ENCODE results near the gene TAL1.

TAL1 gene

DNA sequence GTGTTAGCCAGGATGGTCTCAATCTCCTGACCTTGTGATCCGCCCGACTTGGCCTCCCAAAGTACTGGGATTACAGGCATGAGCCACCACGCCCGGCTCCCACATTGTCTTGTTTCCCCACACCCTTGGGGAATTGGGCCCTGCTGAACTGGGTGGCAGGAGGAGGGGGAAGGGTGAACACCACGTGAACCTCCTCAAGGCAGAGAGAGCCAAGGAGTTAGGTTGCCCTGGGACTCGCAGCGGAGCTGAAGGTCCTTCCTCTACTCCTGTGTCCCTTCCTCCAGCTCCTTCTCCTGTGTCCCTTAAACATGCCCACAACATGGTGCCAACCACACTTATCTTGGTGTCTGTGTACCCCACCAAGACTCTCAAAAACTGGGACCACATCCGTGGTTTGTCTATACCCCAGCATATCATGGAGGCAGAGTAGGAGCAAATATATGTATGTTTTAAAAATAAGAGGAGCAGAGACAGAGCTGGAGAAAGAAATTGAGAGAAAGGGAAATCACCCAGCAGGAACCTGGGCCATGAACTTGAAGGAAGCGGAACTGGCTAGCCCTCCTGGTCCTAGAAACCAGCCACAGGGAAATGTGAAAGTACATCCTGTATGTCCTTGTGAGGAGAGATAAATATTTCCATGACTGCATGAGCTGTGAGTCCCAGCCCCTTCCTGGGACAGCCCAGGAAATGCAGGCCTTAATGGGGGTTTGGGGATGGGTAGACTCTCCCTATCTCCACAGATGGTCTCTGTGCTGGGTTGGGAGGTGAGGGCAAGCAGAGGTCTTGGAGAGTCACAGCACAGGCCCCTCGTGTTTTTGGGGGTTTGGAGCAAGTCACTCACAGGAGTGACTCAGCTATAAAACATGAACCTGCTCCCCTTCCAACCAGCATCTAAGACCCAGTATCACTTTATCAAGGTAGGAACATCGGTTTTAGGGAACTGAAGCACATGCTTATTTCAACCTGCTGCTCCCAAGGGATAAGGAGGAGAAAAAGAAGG is 9.4 kb upstream of the TAL1 start:
- Histone ChIP-seq H3K4me2 (ENCODE audit: low read length, poor library complexity, severe bottlenecking) (no peak overlapping the region), H3K4ac (ENCODE audit: low read depth in 1 of 2, low read length in 2 of 2) (no peak overlapping the region), H3K27me3 (ENCODE audit: control insufficient read depth in 1 of 2, insufficient read depth in 1 of 2, low read length in 2 of 2) (peaks cover 39 to 67% of the 10 kb centered on the region in 2 experiments), H3K9ac (ENCODE audit: low read length) (no peak overlapping the region), H3K36me3 (ENCODE audit: control insufficient read depth in 1 of 2, insufficient read depth in 2 of 2, low read depth in 1 of 2, low read length in 2 of 2) (no peaks in the 10 kb centered on the region), H3K18ac (ENCODE audit: low read depth in 1 of 2, low read length in 2 of 2) (no peak overlapping the region), H3K27ac (ENCODE audit: low read length, poor library complexity, severe bottlenecking) (no peak overlapping the region), H2BK120ac (ENCODE audit: low read depth, low read length) (no peak overlapping the region), H4K8ac (ENCODE audit: low read length) (no peak overlapping the region), H2AFZ (ENCODE audit: low read depth, low read length) (no peak overlapping the region), H3K23ac (ENCODE audit: low read length in 2 of 2) (no peak overlapping the region), H3K4me1 (ENCODE audit: control insufficient read depth, insufficient read depth, low read depth, low read length) (no peaks in the 10 kb centered on the region), H2AK5ac (ENCODE audit: low read length, severe bottlenecking) (no peak overlapping the region), H4K91ac (ENCODE audit: low read length) (no peak overlapping the region), H3K9me3 (ENCODE audit: control insufficient read depth, low read length) (no peaks in the 10 kb centered on the region), H2BK5ac (ENCODE audit: low read depth, low read length, poor library complexity, severe bottlenecking) (no peak overlapping the region), H2BK15ac (ENCODE audit: low read depth, poor library complexity, severe bottlenecking) (no peak overlapping the region), H3K14ac (ENCODE audit: low read length in 2 of 2) (no peak overlapping the region), H3K79me1 (replicated peaks; ENCODE audit: low read length, poor library complexity, severe bottlenecking) (no peaks in the 10 kb centered on the region), H2BK12ac (ENCODE audit: low read length in 2 of 2) (no peak overlapping the region), H3K4me3 (ENCODE audit: insufficient read depth in 1 of 2, low read depth in 1 of 2, low read length in 2 of 2) (no peak overlapping the region)
- WGBS, result 75% methylated on average over 7 of the region's 11 CpGs
- DNase-seq, result no peak

DNA sequence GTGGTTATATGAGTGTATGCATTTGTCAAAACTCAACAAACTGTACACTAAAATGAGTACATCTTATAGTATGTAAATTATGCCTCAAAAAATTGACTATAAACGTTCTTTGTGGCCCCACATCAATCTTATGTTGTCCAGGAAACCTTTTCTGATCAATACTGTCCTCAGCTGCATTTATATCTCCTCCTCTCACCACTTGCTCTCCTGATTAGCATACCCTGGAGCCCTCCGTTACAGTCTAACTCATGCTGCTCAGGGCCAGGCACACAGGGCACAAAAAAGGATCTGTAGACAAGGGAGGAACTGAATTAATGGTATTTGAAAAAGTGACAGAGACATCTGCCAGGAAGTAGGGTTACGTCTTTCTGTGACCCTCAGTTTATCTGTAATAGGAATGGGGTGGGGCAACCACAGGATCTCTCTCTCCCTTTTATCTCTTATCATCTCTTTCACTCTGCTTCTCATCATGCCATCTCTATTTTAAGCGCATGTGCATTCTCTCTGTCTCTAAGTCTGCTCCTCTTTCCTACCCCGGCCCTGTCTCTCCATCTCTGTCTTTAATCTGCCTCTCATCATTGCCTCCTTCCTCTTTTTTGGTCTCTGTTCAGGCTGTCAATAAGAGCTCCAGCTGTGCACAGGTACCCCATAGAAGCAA is 7.0 kb upstream of the TAL1 start:
- no peak overlapping the region for H2BK120ac ChIP-seq (ENCODE audit: low read depth, low read length)
- H3K27me3 ChIP-seq (ENCODE audit: control insufficient read depth in 1 of 2, insufficient read depth in 1 of 2, low read length in 2 of 2), result peaks cover 46 to 72% of the 10 kb centered on the region in 2 experiments
- H3K4me2 ChIP-seq (ENCODE audit: low read length, poor library complexity, severe bottlenecking), result no peak overlapping the region
- H2BK5ac ChIP-seq (ENCODE audit: low read depth, low read length, poor library complexity, severe bottlenecking), result no peak overlapping the region
- no peak overlapping the region for H3K27ac ChIP-seq (ENCODE audit: low read length, poor library complexity, severe bottlenecking)
- H3K9ac ChIP-seq (ENCODE audit: low read length), result no peak overlapping the region
- WGBS, result 48% methylated on average over 5 of the region's 5 CpGs
- no peak overlapping the region for H4K8ac ChIP-seq (ENCODE audit: low read length)
- peaks cover 5% of the 10 kb centered on the region for H3K4me1 ChIP-seq (ENCODE audit: control insufficient read depth, insufficient read depth, low read depth, low read length)
- H2BK15ac ChIP-seq (ENCODE audit: low read depth, poor library complexity, severe bottlenecking), result no peak overlapping the region
- no peak overlapping the region for H2BK12ac ChIP-seq (ENCODE audit: low read length in 2 of 2)
- no peak overlapping the region for H3K4ac ChIP-seq (ENCODE audit: low read depth in 1 of 2, low read length in 2 of 2)
- H3K9me3 ChIP-seq (ENCODE audit: control insufficient read depth, low read length), result no peaks in the 10 kb centered on the region
- H3K79me1 ChIP-seq (replicated peaks; ENCODE audit: low read length, poor library complexity, severe bottlenecking), result no peaks in the 10 kb centered on the region
- no peak overlapping the region for H3K4me3 ChIP-seq (ENCODE audit: insufficient read depth in 1 of 2, low read depth in 1 of 2, low read length in 2 of 2)
- H4K91ac ChIP-seq (ENCODE audit: low read length), result no peak overlapping the region
- H2AK5ac ChIP-seq (ENCODE audit: low read length, severe bottlenecking), result no peak overlapping the region
- H3K18ac ChIP-seq (ENCODE audit: low read depth in 1 of 2, low read length in 2 of 2), result no peak overlapping the region
- H3K36me3 ChIP-seq (ENCODE audit: control insufficient read depth in 1 of 2, insufficient read depth in 2 of 2, low read depth in 1 of 2, low read length in 2 of 2), result no peaks in the 10 kb centered on the region
- H2AFZ ChIP-seq (ENCODE audit: low read depth, low read length), result no peak overlapping the region
- H3K14ac ChIP-seq (ENCODE audit: low read length in 2 of 2), result no peak overlapping the region
- no peak for DNase-seq
- H3K23ac ChIP-seq (ENCODE audit: low read length in 2 of 2), result no peak overlapping the region

DNA sequence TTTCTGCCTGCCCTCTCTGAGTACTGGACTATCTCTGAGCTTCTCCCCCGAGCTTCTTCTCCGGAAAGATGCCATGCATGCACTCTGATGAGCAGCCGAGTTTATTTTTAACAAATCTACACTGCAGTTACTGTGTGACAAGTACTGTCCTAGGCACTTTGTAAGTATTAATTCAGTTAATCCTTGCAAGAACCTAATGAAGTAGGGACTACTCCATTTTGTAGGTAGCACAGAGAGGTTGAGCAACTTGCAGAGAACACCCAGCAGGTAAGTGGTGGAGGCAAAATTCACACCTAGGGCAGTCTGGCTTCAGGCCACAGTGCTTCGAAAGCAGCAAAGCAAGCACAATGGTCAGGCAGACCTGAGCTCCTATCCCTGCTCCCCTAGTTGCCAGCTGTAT is 3.8 kb upstream of the TAL1 start:
- no peak overlapping the region for H2BK120ac ChIP-seq (ENCODE audit: low read depth, low read length)
- no peak overlapping the region for H2AK5ac ChIP-seq (ENCODE audit: low read length, severe bottlenecking)
- H3K79me1 ChIP-seq (replicated peaks; ENCODE audit: low read length, poor library complexity, severe bottlenecking), result no peaks in the 10 kb centered on the region
- H2AFZ ChIP-seq (ENCODE audit: low read depth, low read length), result no peak overlapping the region
- no peak overlapping the region for H4K91ac ChIP-seq (ENCODE audit: low read length)
- no peak overlapping the region for H3K14ac ChIP-seq (ENCODE audit: low read length in 2 of 2)
- no peak overlapping the region for H3K18ac ChIP-seq (ENCODE audit: low read depth in 1 of 2, low read length in 2 of 2)
- H3K27ac ChIP-seq (ENCODE audit: low read length, poor library complexity, severe bottlenecking), result no peak overlapping the region
- peaks cover 62 to 74% of the 10 kb centered on the region in 2 experiments for H3K27me3 ChIP-seq (ENCODE audit: control insufficient read depth in 1 of 2, insufficient read depth in 1 of 2, low read length in 2 of 2)
- no peak for DNase-seq
- H3K4me3 ChIP-seq (ENCODE audit: insufficient read depth in 1 of 2, low read depth in 1 of 2, low read length in 2 of 2), result no peak overlapping the region
- H4K8ac ChIP-seq (ENCODE audit: low read length), result no peak overlapping the region
- H2BK15ac ChIP-seq (ENCODE audit: low read depth, poor library complexity, severe bottlenecking), result no peak overlapping the region
- H2BK12ac ChIP-seq (ENCODE audit: low read length in 2 of 2), result no peak overlapping the region
- H2BK5ac ChIP-seq (ENCODE audit: low read depth, low read length, poor library complexity, severe bottlenecking), result no peak overlapping the region
- H3K9me3 ChIP-seq (ENCODE audit: control insufficient read depth, low read length), result no peaks in the 10 kb centered on the region
- no peak overlapping the region for H3K9ac ChIP-seq (ENCODE audit: low read length)
- no peak overlapping the region for H3K4ac ChIP-seq (ENCODE audit: low read depth in 1 of 2, low read length in 2 of 2)
- WGBS, result 72% methylated on average over 4 of the region's 4 CpGs
- peaks cover 17% of the 10 kb centered on the region for H3K4me1 ChIP-seq (ENCODE audit: control insufficient read depth, insufficient read depth, low read depth, low read length)
- H3K23ac ChIP-seq (ENCODE audit: low read length in 2 of 2), result no peak overlapping the region
- H3K4me2 ChIP-seq (ENCODE audit: low read length, poor library complexity, severe bottlenecking), result no peak overlapping the region
- H3K36me3 ChIP-seq (ENCODE audit: control insufficient read depth in 1 of 2, insufficient read depth in 2 of 2, low read depth in 1 of 2, low read length in 2 of 2), result no peaks in the 10 kb centered on the region

DNA sequence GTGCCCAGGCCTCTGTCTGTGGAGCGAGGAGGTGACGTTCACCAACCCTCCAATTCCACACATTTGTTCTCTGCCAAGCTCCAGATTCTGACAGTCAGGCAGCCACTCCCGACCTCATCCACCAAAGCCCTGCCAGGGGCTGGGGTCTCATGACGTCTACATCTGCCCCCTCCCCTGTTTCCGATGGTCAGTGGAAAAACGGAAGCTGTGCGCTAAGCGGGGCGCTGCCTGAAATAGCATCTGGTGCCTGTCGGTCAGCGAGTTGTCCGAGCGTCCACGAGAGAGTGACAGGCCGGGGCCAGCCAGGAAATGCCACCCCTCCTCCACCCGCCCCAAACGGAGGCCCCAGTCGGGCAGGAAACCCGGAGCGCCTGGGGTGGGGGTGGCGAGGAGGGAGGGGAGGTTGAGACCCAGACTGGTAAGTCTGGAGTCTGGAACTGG is 3.2 kb upstream of the TAL1 start:
- H2BK5ac ChIP-seq (ENCODE audit: low read depth, low read length, poor library complexity, severe bottlenecking), result no peak overlapping the region
- no peak overlapping the region for H3K23ac ChIP-seq (ENCODE audit: low read length in 2 of 2)
- peaks cover 3% of the 10 kb centered on the region for H3K9me3 ChIP-seq (ENCODE audit: control insufficient read depth, low read length)
- no peak for DNase-seq
- peaks cover 19% of the 10 kb centered on the region for H3K4me1 ChIP-seq (ENCODE audit: control insufficient read depth, insufficient read depth, low read depth, low read length)
- no peak overlapping the region for H2AK5ac ChIP-seq (ENCODE audit: low read length, severe bottlenecking)
- H3K9ac ChIP-seq (ENCODE audit: low read length), result no peak overlapping the region
- peaks cover 68 to 76% of the 10 kb centered on the region in 2 experiments for H3K27me3 ChIP-seq (ENCODE audit: control insufficient read depth in 1 of 2, insufficient read depth in 1 of 2, low read length in 2 of 2)
- no peak overlapping the region for H2AFZ ChIP-seq (ENCODE audit: low read depth, low read length)
- WGBS, result 10% methylated on average over 12 of the region's 21 CpGs
- no peak overlapping the region for H2BK120ac ChIP-seq (ENCODE audit: low read depth, low read length)
- no peak overlapping the region for H3K4ac ChIP-seq (ENCODE audit: low read depth in 1 of 2, low read length in 2 of 2)
- no peaks in the 10 kb centered on the region for H3K79me1 ChIP-seq (replicated peaks; ENCODE audit: low read length, poor library complexity, severe bottlenecking)
- no peak overlapping the region for H3K4me3 ChIP-seq (ENCODE audit: insufficient read depth in 1 of 2, low read depth in 1 of 2, low read length in 2 of 2)
- H3K4me2 ChIP-seq (ENCODE audit: low read length, poor library complexity, severe bottlenecking), result peak overlapping the region; percentile 63
- no peaks in the 10 kb centered on the region for H3K36me3 ChIP-seq (ENCODE audit: control insufficient read depth in 1 of 2, insufficient read depth in 2 of 2, low read depth in 1 of 2, low read length in 2 of 2)
- no peak overlapping the region for H3K18ac ChIP-seq (ENCODE audit: low read depth in 1 of 2, low read length in 2 of 2)
- H4K91ac ChIP-seq (ENCODE audit: low read length), result no peak overlapping the region
- H3K14ac ChIP-seq (ENCODE audit: low read length in 2 of 2), result no peak overlapping the region
- no peak overlapping the region for H4K8ac ChIP-seq (ENCODE audit: low read length)
- no peak overlapping the region for H3K27ac ChIP-seq (ENCODE audit: low read length, poor library complexity, severe bottlenecking)
- no peak overlapping the region for H2BK12ac ChIP-seq (ENCODE audit: low read length in 2 of 2)
- no peak overlapping the region for H2BK15ac ChIP-seq (ENCODE audit: low read depth, poor library complexity, severe bottlenecking)

Measured in mesenchymal stem cell (in vitro differentiated cells and primary cell).